HCT116 (cell line): ENCODE measurements around the gene CERK. TPM values are rescaled to one million over a fixed set of nuclear protein-coding genes. Genes with fewer than 3 reads are reported as not detected.

Source experiments
- ATAC-seq: fragments of 200-7000 bp; cut with Tn5 transposase; 2 replicates; pipeline ENCODE4 v1.9.1; 2020; ENCODE audit warnings: mild to moderate bottlenecking, moderate library complexity
- BruUV-seq: library from RNA; stranded (reverse); fragments of 400-500 nt; replicated peaks from 2 replicates; lab custom pipeline; 2021; lab: Mats Ljungman, UMichigan
- CTCF ChIA-PET: fragments of 300-600 bp; sonication (Branson Sonifier 250); formaldehyde crosslinking; loops from one replicate; lab custom pipeline; 2021; ENCODE audit warnings: antibody characterized with exemption; lab: Charles Lee
- POLR2A ChIA-PET: fragments of 300-600, 350-600 bp; sonication (Branson Sonifier 250); formaldehyde crosslinking; loops from one replicate; lab custom pipeline; 2021; ENCODE audit warnings: antibody characterized with exemption; lab: Charles Lee
- RAD21 ChIA-PET, 2 experiments: fragments of 300-600 bp; sonication (Branson Sonifier 250); formaldehyde crosslinking; loops; one replicate each; lab custom pipeline; 2023; ENCODE audit warnings: low total read pairs in 2 of 2; ENCODE audit not compliant: uncharacterized antibody in 2 of 2, unreplicated experiment in 2 of 2, low non-redundant PET in 1 of 2; lab: Charles Lee
- DNase-seq: peaks from one replicate; pipeline ENCODE4 v3.0.0-alpha.2; 2010; ENCODE audit warnings: low read depth, low spot score
- H2AFZ ChIP-seq: fragments of 200-600 bp; shearing (Covaris generic), sonication (generic); 2 replicates; pipeline ENCODE4 v1.6.1; 2017; ENCODE audit warnings: low read depth, mixed run types, mixed read lengths, antibody characterized with exemption, low read length; ENCODE audit not compliant: poor library complexity, severe bottlenecking
- H3K27ac ChIP-seq: 2 replicates; pipeline ENCODE4 v1.5.1; 2012; ENCODE audit warnings: low read depth, low read length
- H3K27me3 ChIP-seq: fragments of 200-600 bp; sonication (generic); 2 replicates; pipeline ENCODE4 v1.6.1; 2016; ENCODE audit warnings: mixed run types, low read length, mixed read lengths; ENCODE audit not compliant: insufficient read depth
- H3K36me3 ChIP-seq, 2 experiments: fragments of 200-500 bp in 1 of 2; fragments of 200-600 bp in 1 of 2; sonication (Bioruptor generic) in 1 of 2; sonication (generic) in 1 of 2; 2 replicates each; pipeline versions ENCODE4 v1.5.1 to v1.6.1; 2014 to 2016; ENCODE audit warnings: low read length in 2 of 2, inconsistent platforms in 1 of 2, mixed read lengths in 1 of 2, mixed run types in 1 of 2; ENCODE audit not compliant: insufficient read depth in 2 of 2, control insufficient read depth in 1 of 2
- H3K4me1 ChIP-seq, 2 experiments: fragments of 200-600 bp in 1 of 2; sonication (generic) in 1 of 2; 2 replicates each; pipeline versions ENCODE4 v1.5.1 to v1.6.1; 2012 to 2017; ENCODE audit warnings: low read length in 2 of 2, inconsistent platforms in 1 of 2, mild to moderate bottlenecking in 1 of 2, mixed read lengths in 1 of 2, mixed run types in 1 of 2, moderate library complexity in 1 of 2; ENCODE audit not compliant: insufficient read depth in 2 of 2, control insufficient read depth in 1 of 2
- H3K4me2 ChIP-seq: fragments of 200-600 bp; sonication (generic); 2 replicates; pipeline ENCODE4 v1.6.1; 2017; ENCODE audit warnings: mixed run types, low read length, mixed read lengths
- H3K4me3 ChIP-seq, 2 experiments: fragments of 200-600 bp in 1 of 2; sonication (generic) in 1 of 2; replicated peaks in 1 of 2; 2 replicates each; pipeline ENCODE4 v1.5.1; 2011 to 2016; ENCODE audit warnings: low read length in 2 of 2, control low read depth in 1 of 2, low read depth in 1 of 2, mild to moderate bottlenecking in 1 of 2, mixed read lengths in 1 of 2, mixed run types in 1 of 2
- H3K79me2 ChIP-seq: fragments of 200-600 bp; sonication (generic); 2 replicates; pipeline ENCODE4 v1.6.1; 2017; ENCODE audit warnings: mild to moderate bottlenecking, mixed run types, low read length, moderate library complexity, mixed read lengths; ENCODE audit not compliant: insufficient read depth
- H3K9ac ChIP-seq: fragments of 200-600 bp; sonication (generic); 2 replicates; pipeline ENCODE4 v1.6.1; 2016; ENCODE audit warnings: low read length, mixed read lengths
- H3K9me2 ChIP-seq: fragments of 200-600 bp; sonication (generic), shearing (Covaris generic); 2 replicates; pipeline ENCODE4 v1.6.1; 2017; ENCODE audit warnings: mixed run types, mild to moderate bottlenecking, moderate library complexity; ENCODE audit not compliant: insufficient read depth
- H3K9me3 ChIP-seq, 2 experiments: fragments of 200-500 bp in 1 of 2; fragments of 200-600 bp in 1 of 2; sonication (Bioruptor generic) in 1 of 2; sonication (generic) in 1 of 2; 2 replicates each; pipeline ENCODE4 v1.6.1; 2014 to 2017; ENCODE audit warnings: low read length in 2 of 2, mixed read lengths in 2 of 2, inconsistent platforms in 1 of 2, low read depth in 1 of 2, mild to moderate bottlenecking in 1 of 2, mixed run types in 1 of 2, moderate library complexity in 1 of 2; ENCODE audit not compliant: control insufficient read depth in 1 of 2, insufficient read depth in 1 of 2
- H4K20me1 ChIP-seq: fragments of 200-600 bp; sonication (generic), shearing (Covaris generic); 2 replicates; pipeline ENCODE4 v1.6.1; 2017; ENCODE audit warnings: mixed run types, mild to moderate bottlenecking, moderate library complexity; ENCODE audit not compliant: insufficient read depth
- CBX3 ChIP-seq: IDR thresholded peaks from 2 replicates; pipeline ENCODE4 v1.6.1; 2012; ENCODE audit warnings: low read depth
- CEBPB ChIP-seq: IDR thresholded peaks from 2 replicates; pipeline ENCODE4 v1.6.1; 2012; ENCODE audit warnings: low read depth
- ELF1 ChIP-seq: IDR thresholded peaks from 2 replicates; pipeline ENCODE4 v1.6.1; 2012; ENCODE audit warnings: low read depth, borderline replicate concordance
- EZH2 ChIP-seq: fragments of 200-600 bp; sonication (generic); IDR thresholded peaks from 2 replicates; pipeline ENCODE4 v1.6.1; 2017; ENCODE audit warnings: antibody characterized with exemption, mixed run types
- EZH2phosphoT487 ChIP-seq: fragments of 200-600 bp; IDR thresholded peaks from 2 replicates; pipeline ENCODE4 v1.6.1; 2018; ENCODE audit warnings: antibody characterized with exemption, borderline replicate concordance
- FOSL1 ChIP-seq: IDR thresholded peaks from 2 replicates; pipeline ENCODE4 v1.6.1; 2012; ENCODE audit warnings: low read depth
- JUND ChIP-seq: IDR thresholded peaks from 2 replicates; pipeline ENCODE4 v1.6.1; 2012
- RAD21 ChIP-seq: IDR thresholded peaks from 2 replicates; pipeline ENCODE4 v1.6.1; 2012; ENCODE audit warnings: low read depth, mild to moderate bottlenecking
- SIN3A ChIP-seq: IDR thresholded peaks from 2 replicates; pipeline ENCODE4 v1.6.1; 2012; ENCODE audit warnings: low read depth
- SP1 ChIP-seq: IDR thresholded peaks from 2 replicates; pipeline ENCODE4 v1.6.1; 2012; ENCODE audit warnings: low read depth
- SRF ChIP-seq: IDR thresholded peaks from 2 replicates; pipeline ENCODE4 v1.6.1; 2012; ENCODE audit warnings: low read depth
- TCF7L2 ChIP-seq: IDR thresholded peaks from 2 replicates; pipeline ENCODE4 v1.7.0; 2011; ENCODE audit warnings: borderline replicate concordance, inconsistent platforms; ENCODE audit not compliant: insufficient read depth, insufficient read length; ENCODE audit errors: extremely low read depth
- ZFX ChIP-seq: fragments of 450-650 bp; IDR thresholded peaks from 2 replicates; pipeline ENCODE4 v1.6.1; 2017
- ZNF274 ChIP-seq: fragments of 200-500 bp; sonication (Bioruptor generic); IDR thresholded peaks from 2 replicates; pipeline ENCODE4 v1.6.1; 2014; ENCODE audit warnings: mild to moderate bottlenecking, low read depth, low read length, inconsistent platforms
- intact Hi-C: fragments of 100-400 bp; cut with micrococcal nuclease; formaldehyde crosslinking; loops from 2 replicates; pipeline ENCODE4 v1.10.0; 2022
- total RNA-seq: library from RNA; stranded (reverse); gene quantifications from one replicate; pipeline ENCODE4 v1.2.1, GENCODE V29; 2021; ENCODE audit not compliant: unreplicated experiment
- TF ChIP-seq, protein P1 (sequence below): IDR thresholded peaks from 2 replicates; pipeline ENCODE4 v1.6.1; 2012
- TF ChIP-seq, protein P2 (sequence below), 3 experiments: fragments of 200-600 bp in 1 of 3; sonication (generic) in 1 of 3; IDR thresholded peaks in 2 of 3; conservative IDR thresholded peaks in 1 of 3; 2 replicates each; pipeline ENCODE4 v1.5.1; 2012 to 2017; ENCODE audit warnings: low read depth in 2 of 3, low read length in 2 of 3, antibody characterized with exemption in 1 of 3, borderline replicate concordance in 1 of 3, control low read depth in 1 of 3, mild to moderate bottlenecking in 1 of 3, mixed read lengths in 1 of 3, mixed run types in 1 of 3, moderate library complexity in 1 of 3; ENCODE audit not compliant: insufficient read depth in 1 of 3
- TF ChIP-seq, protein P3 (sequence below): IDR thresholded peaks from 2 replicates; pipeline ENCODE4 v1.6.1; 2012

The CERK gene
- total RNA-seq, 1 experiment from 2014 or later = 35.0 TPM

DNA sequence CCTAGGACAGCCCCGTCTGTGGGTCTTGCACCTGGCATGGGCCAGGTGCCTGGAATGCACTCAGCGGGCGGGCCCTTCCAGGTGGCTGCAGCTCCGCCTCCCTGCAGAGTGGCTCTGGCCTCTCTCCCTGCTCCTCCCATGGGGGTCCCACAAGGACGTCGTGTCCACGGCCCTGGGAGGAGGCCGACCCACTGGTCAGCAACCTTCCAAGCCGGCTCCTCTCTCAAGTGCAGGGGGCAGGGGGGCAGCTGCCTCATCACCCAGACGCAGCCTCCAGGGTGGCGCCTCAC, 41.9 kb downstream of the CERK start:
- RAD21 ChIA-PET = no interaction called here

DNA sequence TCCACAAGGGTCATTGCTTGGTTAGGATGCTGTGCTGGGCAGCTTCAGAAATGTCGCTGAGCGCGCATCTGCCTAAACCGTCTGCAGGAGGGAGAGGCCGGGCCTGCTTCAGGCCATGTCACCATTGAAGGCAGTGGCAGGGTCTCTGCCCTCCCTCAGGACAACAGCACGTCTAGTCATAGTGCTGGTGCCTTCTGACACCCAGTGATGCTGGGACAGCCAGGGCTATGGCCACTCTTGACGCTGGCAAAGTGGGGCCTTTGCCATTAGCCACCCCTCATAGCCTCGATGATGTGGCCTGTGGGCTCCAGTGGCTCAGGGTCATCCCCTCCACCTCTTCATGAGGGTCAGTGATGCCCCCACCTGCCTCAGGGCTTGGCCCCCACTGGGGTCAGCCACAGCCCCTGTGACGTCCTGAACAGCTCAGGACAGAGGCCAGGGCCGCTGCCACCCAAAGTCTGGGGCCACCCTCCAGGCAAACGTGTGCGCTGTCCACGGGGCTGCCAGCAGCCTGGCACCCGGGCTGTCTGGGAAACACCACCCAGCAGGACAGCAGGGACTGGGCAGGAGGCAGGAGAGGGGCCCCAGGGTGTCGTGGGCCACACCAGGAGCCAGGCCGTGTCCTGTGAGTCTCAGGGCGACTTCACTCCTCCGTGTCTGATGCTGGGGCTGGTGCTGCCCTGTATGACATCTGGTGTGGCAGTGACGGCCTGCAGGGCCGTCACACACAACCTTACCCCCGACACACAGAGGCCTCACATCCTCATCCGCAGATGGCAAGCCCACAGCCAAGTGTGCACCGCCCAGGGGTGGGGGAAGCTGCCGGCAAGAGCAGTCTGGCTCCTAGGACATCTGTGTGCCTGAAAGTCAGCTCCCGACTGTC, 42.5 kb downstream of the CERK start:
- Histone ChIP-seq H3K27ac (no peak overlapping the region), H2AFZ (no peak overlapping the region), H3K4me2 (no peak overlapping the region), H3K4me3 (no peak overlapping the region), H3K4me1 (no peaks in the 10 kb centered on the region), H3K36me3 (peaks cover 9 to 35% of the 10 kb centered on the region in 2 experiments), H4K20me1 (no peaks in the 10 kb centered on the region), H3K9me2 (no peaks in the 10 kb centered on the region), H3K9me3 (no peaks in the 10 kb centered on the region), H3K79me2 (no peaks in the 10 kb centered on the region), H3K27me3 (no peaks in the 10 kb centered on the region), H3K9ac (no peak overlapping the region)
- DNase-seq = no peak
- TF ChIP-seq ZNF274 (no peak), EZH2phosphoT487 (no peak), FOSL1 (no peak), CBX3 (no peak), ELF1 (no peak), CEBPB (no peak), SIN3A (no peak), SRF (no peak), RAD21 (no peak), TCF7L2 (no peak)
- TF ChIP-seq, protein P1, sequence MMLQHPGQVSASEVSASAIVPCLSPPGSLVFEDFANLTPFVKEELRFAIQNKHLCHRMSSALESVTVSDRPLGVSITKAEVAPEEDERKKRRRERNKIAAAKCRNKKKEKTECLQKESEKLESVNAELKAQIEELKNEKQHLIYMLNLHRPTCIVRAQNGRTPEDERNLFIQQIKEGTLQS = no peak
- TF ChIP-seq, protein P2, sequence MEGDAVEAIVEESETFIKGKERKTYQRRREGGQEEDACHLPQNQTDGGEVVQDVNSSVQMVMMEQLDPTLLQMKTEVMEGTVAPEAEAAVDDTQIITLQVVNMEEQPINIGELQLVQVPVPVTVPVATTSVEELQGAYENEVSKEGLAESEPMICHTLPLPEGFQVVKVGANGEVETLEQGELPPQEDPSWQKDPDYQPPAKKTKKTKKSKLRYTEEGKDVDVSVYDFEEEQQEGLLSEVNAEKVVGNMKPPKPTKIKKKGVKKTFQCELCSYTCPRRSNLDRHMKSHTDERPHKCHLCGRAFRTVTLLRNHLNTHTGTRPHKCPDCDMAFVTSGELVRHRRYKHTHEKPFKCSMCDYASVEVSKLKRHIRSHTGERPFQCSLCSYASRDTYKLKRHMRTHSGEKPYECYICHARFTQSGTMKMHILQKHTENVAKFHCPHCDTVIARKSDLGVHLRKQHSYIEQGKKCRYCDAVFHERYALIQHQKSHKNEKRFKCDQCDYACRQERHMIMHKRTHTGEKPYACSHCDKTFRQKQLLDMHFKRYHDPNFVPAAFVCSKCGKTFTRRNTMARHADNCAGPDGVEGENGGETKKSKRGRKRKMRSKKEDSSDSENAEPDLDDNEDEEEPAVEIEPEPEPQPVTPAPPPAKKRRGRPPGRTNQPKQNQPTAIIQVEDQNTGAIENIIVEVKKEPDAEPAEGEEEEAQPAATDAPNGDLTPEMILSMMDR (IDR thresholded peaks at IDR 0.05 in 2 of 3, conservative IDR thresholded peaks at IDR 0.05 in 1 of 3; ENCODE audit: borderline replicate concordance in 1 of 3, insufficient read depth in 1 of 3, low read depth in 2 of 3, low read length in 2 of 3) = no peak
- RAD21 ChIA-PET = no interaction called here
- intact Hi-C loops = no loop called here
- no TSS peak for BruUV-seq
- CTCF ChIA-PET = no interaction called here
- POLR2A ChIA-PET = no interaction called here
- no peak for ATAC-seq

More for the DNA sequence above, 41.9 kb downstream of the CERK start:
- Histone ChIP-seq H3K27me3 (no peaks in the 10 kb centered on the region), H3K4me2 (no peak overlapping the region), H4K20me1 (no peaks in the 10 kb centered on the region), H3K36me3 (peaks cover 9 to 33% of the 10 kb centered on the region in 2 experiments), H3K79me2 (no peaks in the 10 kb centered on the region), H2AFZ (no peak overlapping the region), H3K27ac (no peak overlapping the region), H3K4me1 (no peaks in the 10 kb centered on the region), H3K9me2 (no peaks in the 10 kb centered on the region), H3K9me3 (no peaks in the 10 kb centered on the region), H3K9ac (no peak overlapping the region), H3K4me3 (no peak overlapping the region)
- ATAC-seq = no peak
- ChIA-PET POLR2A (no interaction called here), CTCF (no interaction called here)
- BruUV-seq = no TSS peak
- intact Hi-C loops = no loop called here
- no peak for TF ChIP-seq SP1
- no peak for TF ChIP-seq FOSL1
- TF ChIP-seq, protein P3, sequence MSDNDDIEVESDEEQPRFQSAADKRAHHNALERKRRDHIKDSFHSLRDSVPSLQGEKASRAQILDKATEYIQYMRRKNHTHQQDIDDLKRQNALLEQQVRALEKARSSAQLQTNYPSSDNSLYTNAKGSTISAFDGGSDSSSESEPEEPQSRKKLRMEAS = no peak
- TF ChIP-seq SIN3A = no peak
- no peak for TF ChIP-seq SRF
- TF ChIP-seq ZNF274 = no peak
- TF ChIP-seq JUND = no peak
- no peak for TF ChIP-seq TCF7L2
- TF ChIP-seq EZH2 = no peak
- TF ChIP-seq ZFX = no peak
- TF ChIP-seq CEBPB = no peak
- DNase-seq = no peak
